Smooth muscle cell (in vitro differentiated cells): ENCODE results near the gene CDAN1. TPM values are rescaled to one million over a fixed set of nuclear protein-coding genes. Genes with fewer than 3 reads are reported as not detected.

Experiments
- DNase-seq: peaks from one replicate; lab custom pipeline; 2025; ENCODE audit not compliant: unreplicated experiment; lab: John Stamatoyannopoulos, UW
- H2AFZ ChIP-seq: fragments of 200-600 bp; sonication (generic); 2 replicates; pipeline ENCODE4 v1.6.0; 2016; ENCODE audit warnings: antibody characterized with exemption, low read depth, mild to moderate bottlenecking
- H3F3A ChIP-seq: fragments of 200-600 bp; sonication (generic); 2 replicates; pipeline ENCODE4 v1.6.0; 2017; ENCODE audit warnings: antibody characterized with exemption, low read depth
- H3K27ac ChIP-seq: fragments of 200-600 bp; sonication (generic); 2 replicates; pipeline ENCODE4 v1.5.1; 2016; ENCODE audit warnings: low read depth, mild to moderate bottlenecking
- H3K27me3 ChIP-seq: fragments of 200-600 bp; sonication (generic); 2 replicates; pipeline ENCODE4 v1.6.1; 2016; ENCODE audit warnings: low read depth, mild to moderate bottlenecking
- H3K36me3 ChIP-seq: fragments of 200-600 bp; sonication (generic); 2 replicates; pipeline ENCODE4 v1.5.1; 2016; ENCODE audit warnings: low read depth
- H3K4me1 ChIP-seq: fragments of 200-600 bp; sonication (generic); 2 replicates; pipeline ENCODE4 v1.5.1; 2016; ENCODE audit warnings: low read depth
- H3K4me2 ChIP-seq: fragments of 200-600 bp; sonication (generic); 2 replicates; pipeline ENCODE4 v1.6.0; 2016; ENCODE audit warnings: mild to moderate bottlenecking
- H3K4me3 ChIP-seq: fragments of 200-600 bp; sonication (generic); 2 replicates; pipeline ENCODE4 v1.5.1; 2016; ENCODE audit warnings: mild to moderate bottlenecking
- H3K79me2 ChIP-seq: fragments of 200-600 bp; sonication (generic); 2 replicates; pipeline ENCODE4 v1.6.0; 2016; ENCODE audit warnings: low read depth, mild to moderate bottlenecking
- H3K9ac ChIP-seq: fragments of 200-600 bp; sonication (generic); 2 replicates; pipeline ENCODE4 v1.6.0; 2016; ENCODE audit warnings: low read depth
- H3K9me3 ChIP-seq: fragments of 200-600 bp; sonication (generic); replicated peaks from 2 replicates; pipeline ENCODE4 v1.5.1; 2016; ENCODE audit warnings: low read depth
- H4K20me1 ChIP-seq: fragments of 200-600 bp; sonication (generic); 2 replicates; pipeline ENCODE4 v1.6.0; 2016; ENCODE audit warnings: low read depth
- WGBS: methylation state at CpG from one replicate; pipeline ENCODE4 v1.1.7; 2016; ENCODE audit warnings: low lambda C conversion rate; 5-methylcytosine and 5-hydroxymethylcytosine counted together
- polyA plus RNA-seq: library from polyadenylated mRNA; unstranded; fragments of >200 nt; fragmentation: Nextera tagmentation; extraction: Ambion mirVana; gene quantifications from 2 replicates; pipeline ENCODE4 v1.2.1, GENCODE V29; 2016
- total RNA-seq: library from RNA; depleted of rRNA; stranded (reverse); fragments of >200 nt; gene quantifications from 2 replicates; pipeline ENCODE4 v1.2.3, GENCODE V29; 2014
- TF ChIP-seq, protein P1 (sequence below): fragments of 200-600 bp; sonication (generic); IDR thresholded peaks from 2 replicates; pipeline ENCODE4 v1.5.1; 2017; ENCODE audit warnings: borderline replicate concordance, mild to moderate bottlenecking, antibody characterized with exemption; ENCODE audit not compliant: insufficient read depth, poor library complexity, severe bottlenecking

The CDAN1 gene
- total and polyA plus RNA-seq, 2 experiments from 2014 or later: 6.1 to 6.9 TPM

DNA sequence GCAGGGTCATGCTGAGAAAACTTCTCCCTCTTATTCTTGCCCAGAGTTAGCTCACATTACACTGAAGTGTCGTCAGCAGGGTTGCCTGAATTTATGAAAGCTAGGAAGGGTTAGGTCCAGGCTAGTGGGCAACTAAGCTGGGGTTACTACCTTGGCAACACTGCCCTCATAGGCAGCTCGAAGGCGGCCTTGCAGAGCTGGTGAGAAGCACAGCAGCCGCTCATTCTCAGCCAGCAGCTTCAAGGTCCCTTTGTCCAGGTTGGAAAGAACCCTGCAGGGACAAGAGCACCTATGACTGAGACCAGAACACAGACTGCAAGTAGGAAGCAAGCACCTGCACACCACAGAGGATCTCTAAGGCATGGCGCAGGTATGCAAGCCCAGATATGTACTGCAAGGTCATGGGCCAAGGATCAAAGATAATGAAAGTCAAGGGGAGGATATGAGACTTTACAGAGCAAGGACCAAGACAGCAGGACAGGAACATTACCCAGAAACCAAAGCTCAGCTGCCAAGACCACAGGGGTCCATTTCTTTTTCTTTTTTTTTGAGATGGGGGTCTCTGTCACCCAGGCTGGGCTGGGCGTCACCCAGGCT, 2.8 kb downstream of the CDAN1 start:
- TF ChIP-seq, protein P1, sequence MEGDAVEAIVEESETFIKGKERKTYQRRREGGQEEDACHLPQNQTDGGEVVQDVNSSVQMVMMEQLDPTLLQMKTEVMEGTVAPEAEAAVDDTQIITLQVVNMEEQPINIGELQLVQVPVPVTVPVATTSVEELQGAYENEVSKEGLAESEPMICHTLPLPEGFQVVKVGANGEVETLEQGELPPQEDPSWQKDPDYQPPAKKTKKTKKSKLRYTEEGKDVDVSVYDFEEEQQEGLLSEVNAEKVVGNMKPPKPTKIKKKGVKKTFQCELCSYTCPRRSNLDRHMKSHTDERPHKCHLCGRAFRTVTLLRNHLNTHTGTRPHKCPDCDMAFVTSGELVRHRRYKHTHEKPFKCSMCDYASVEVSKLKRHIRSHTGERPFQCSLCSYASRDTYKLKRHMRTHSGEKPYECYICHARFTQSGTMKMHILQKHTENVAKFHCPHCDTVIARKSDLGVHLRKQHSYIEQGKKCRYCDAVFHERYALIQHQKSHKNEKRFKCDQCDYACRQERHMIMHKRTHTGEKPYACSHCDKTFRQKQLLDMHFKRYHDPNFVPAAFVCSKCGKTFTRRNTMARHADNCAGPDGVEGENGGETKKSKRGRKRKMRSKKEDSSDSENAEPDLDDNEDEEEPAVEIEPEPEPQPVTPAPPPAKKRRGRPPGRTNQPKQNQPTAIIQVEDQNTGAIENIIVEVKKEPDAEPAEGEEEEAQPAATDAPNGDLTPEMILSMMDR: no peak
- H3K79me2 ChIP-seq: peaks cover 16% of the 10 kb centered on the region
- H3F3A ChIP-seq: peaks cover 5% of the 10 kb centered on the region
- H3K27me3 ChIP-seq: no peaks in the 10 kb centered on the region
- no peak overlapping the region for H3K4me3 ChIP-seq
- no peak overlapping the region for H3K9ac ChIP-seq
- no peaks in the 10 kb centered on the region for H3K36me3 ChIP-seq
- no peaks in the 10 kb centered on the region for H3K9me3 ChIP-seq
- H3K4me2 ChIP-seq: no peak overlapping the region
- no peak overlapping the region for H3K27ac ChIP-seq
- no peak overlapping the region for H2AFZ ChIP-seq
- WGBS: 97% methylated on average over 6 of the region's 6 CpGs
- no peaks in the 10 kb centered on the region for H3K4me1 ChIP-seq
- H4K20me1 ChIP-seq: peaks cover 10% of the 10 kb centered on the region
- no peak for DNase-seq

GRCh38 chr15:42733027-42733426, 3.9 kb downstream of the CDAN1 start:
- H3K4me1 ChIP-seq: no peaks in the 10 kb centered on the region
- no peak overlapping the region for H3K27ac ChIP-seq
- no peak for DNase-seq
- TF ChIP-seq, protein P1: no peak
- no peaks in the 10 kb centered on the region for H3K36me3 ChIP-seq
- H3K9me3 ChIP-seq: no peaks in the 10 kb centered on the region
- H3K27me3 ChIP-seq: no peaks in the 10 kb centered on the region
- H3K9ac ChIP-seq: no peak overlapping the region
- H3K79me2 ChIP-seq: peaks cover 16% of the 10 kb centered on the region
- 96% methylated on average over 11 of the region's 11 CpGs for WGBS
- no peak overlapping the region for H2AFZ ChIP-seq
- H3F3A ChIP-seq: peaks cover 5% of the 10 kb centered on the region
- peaks cover 10% of the 10 kb centered on the region for H4K20me1 ChIP-seq
- no peak overlapping the region for H3K4me2 ChIP-seq
- H3K4me3 ChIP-seq: no peak overlapping the region

DNA sequence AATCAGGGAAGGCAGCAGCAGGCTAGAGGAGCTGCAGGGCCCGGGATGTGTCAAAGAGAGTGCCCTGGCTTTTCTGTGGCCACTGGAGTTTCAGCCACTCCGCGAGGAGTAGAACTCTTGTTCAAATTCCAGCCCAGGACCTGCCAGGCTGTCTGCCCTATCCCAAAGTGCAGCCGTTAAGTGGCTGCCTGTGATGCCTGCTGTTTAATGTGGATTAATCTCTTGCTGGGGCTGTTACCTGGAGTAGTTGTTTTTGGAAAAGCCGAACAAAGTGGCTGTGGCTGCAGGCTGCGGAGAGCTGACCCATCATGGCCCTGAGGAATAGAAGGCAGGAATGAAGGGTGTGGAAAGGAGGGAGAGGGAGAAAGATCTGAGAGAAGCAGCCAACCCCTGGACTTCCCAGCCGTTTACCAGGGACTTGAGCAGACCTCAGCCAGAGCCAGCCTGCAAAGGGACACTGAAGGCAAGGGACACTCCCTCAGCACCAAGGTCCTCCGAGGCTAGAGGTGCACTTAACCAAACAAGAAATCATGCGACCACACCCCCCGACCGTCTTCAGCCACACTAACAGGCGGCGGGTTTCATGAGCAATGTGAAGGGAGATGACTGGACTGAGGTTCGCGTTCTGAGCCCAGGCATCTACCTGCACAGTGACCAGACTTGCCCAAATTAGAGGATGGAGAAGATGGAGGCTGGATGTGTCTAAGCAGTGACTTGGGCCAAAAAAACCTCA, 4.7 kb downstream of the CDAN1 start:
- no peak overlapping the region for H2AFZ ChIP-seq
- no peak overlapping the region for H3K4me3 ChIP-seq
- H3K27ac ChIP-seq: no peak overlapping the region
- H3K9me3 ChIP-seq: no peaks in the 10 kb centered on the region
- peaks cover 10% of the 10 kb centered on the region for H4K20me1 ChIP-seq
- no peak for DNase-seq
- TF ChIP-seq, protein P1: no peak
- H3K4me1 ChIP-seq: no peaks in the 10 kb centered on the region
- WGBS: 93% methylated on average over 15 of the region's 15 CpGs
- peaks cover 11% of the 10 kb centered on the region for H3K79me2 ChIP-seq
- H3K36me3 ChIP-seq: no peaks in the 10 kb centered on the region
- H3K4me2 ChIP-seq: no peak overlapping the region
- H3K9ac ChIP-seq: no peak overlapping the region
- no peaks in the 10 kb centered on the region for H3F3A ChIP-seq
- H3K27me3 ChIP-seq: no peaks in the 10 kb centered on the region
